GM10847 (cell line): ENCODE measurements around the gene PPTC7.

ENCODE experiments used
- POLR2A ChIP-seq: IDR thresholded peaks from 2 replicates; pipeline ENCODE4 v1.6.1; 2011; ENCODE audit not compliant: insufficient read length; ENCODE audit errors: extremely low read depth

The PPTC7 gene

GRCh38 chr12:110590059-110590458 is 6.9 kb upstream of the PPTC7 start:
- TF ChIP-seq POLR2A, result no peak

GRCh38 chr12:110585231-110585799 is 2.2 kb upstream of the PPTC7 start:
- no peak for TF ChIP-seq POLR2A

GRCh38 chr12:110582276-110583136 is 612 bp downstream of the PPTC7 start:
- TF ChIP-seq POLR2A, result no peak

GRCh38 chr12:110581931-110582275 is 1.2 kb downstream of the PPTC7 start:
- TF ChIP-seq POLR2A, result no peak

- no peak for TF ChIP-seq POLR2A
Measured at GRCh38 chr12:110579535-110580253, 3.4 kb downstream of the PPTC7 start.

GRCh38 chr12:110578694-110579534 is 4.2 kb downstream of the PPTC7 start:
- no peak for TF ChIP-seq POLR2A

- TF ChIP-seq POLR2A, result no peak
Measured at GRCh38 chr12:110577864-110578693, 5.0 kb downstream of the PPTC7 start.

- no peak for TF ChIP-seq POLR2A
Measured at GRCh38 chr12:110576504-110576903, 6.6 kb downstream of the PPTC7 start.

- no peak for TF ChIP-seq POLR2A
Measured at GRCh38 chr12:110575326-110575725, 7.8 kb downstream of the PPTC7 start.

GRCh38 chr12:110574044-110574443 is 9.1 kb downstream of the PPTC7 start:
- TF ChIP-seq POLR2A, result no peak

GRCh38 chr12:110568752-110569151 is 14.4 kb downstream of the PPTC7 start:
- TF ChIP-seq POLR2A, result no peak

GRCh38 chr12:110566993-110567392 is 16.1 kb downstream of the PPTC7 start:
- no peak for TF ChIP-seq POLR2A

- no peak for TF ChIP-seq POLR2A
Measured at GRCh38 chr12:110565894-110566871, 16.9 kb downstream of the PPTC7 start.

- no peak for TF ChIP-seq POLR2A
Measured at GRCh38 chr12:110564471-110564991, 18.6 kb downstream of the PPTC7 start.
